Neural cell (in vitro differentiated cells): ENCODE results near the gene ZNF385D. TPM values are rescaled to one million over a fixed set of nuclear protein-coding genes. Genes with fewer than 3 reads are reported as not detected.
"Not testable (repeated sequence)": the region's sequence is repeated elsewhere in the genome, so short reads cannot be mapped to it uniquely, and the experiment has no call there.

Experiments used
- H2AFZ ChIP-seq: fragments of 200-600, 300-800 bp; sonication (generic), shearing (Covaris generic); 2 replicates; pipeline ENCODE4 v1.6.0; 2014; ENCODE audit warnings: low read depth, mild to moderate bottlenecking, antibody characterized with exemption, low read length, moderate library complexity
- H3F3A ChIP-seq: fragments of 200-600 bp; shearing (Covaris generic); 2 replicates; pipeline ENCODE4 v1.6.1; 2016; ENCODE audit warnings: mild to moderate bottlenecking, moderate library complexity, mixed read lengths, antibody characterized with exemption, low read length; ENCODE audit not compliant: insufficient read depth, poor library complexity, severe bottlenecking
- H3K27ac ChIP-seq: fragments of 200-600, 300-800 bp; sonication (generic), shearing (Covaris generic); 2 replicates; pipeline ENCODE4 v1.5.1; 2014; ENCODE audit warnings: mild to moderate bottlenecking, low read length, moderate library complexity
- H3K27me3 ChIP-seq: fragments of 300-800, 200-600 bp; sonication (generic), shearing (Covaris generic); 2 replicates; pipeline ENCODE4 v1.6.0; 2014; ENCODE audit warnings: mild to moderate bottlenecking, low read depth, low read length, moderate library complexity; ENCODE audit not compliant: insufficient read depth
- H3K36me3 ChIP-seq: fragments of 300-800, 200-600 bp; sonication (generic), shearing (Covaris generic); 2 replicates; pipeline ENCODE4 v1.5.1; 2014; ENCODE audit warnings: mild to moderate bottlenecking, antibody characterized with exemption, low read length, moderate library complexity; ENCODE audit not compliant: insufficient read depth
- H3K4me2 ChIP-seq: fragments of 300-800, 200-600 bp; sonication (generic), shearing (Covaris generic); 2 replicates; pipeline ENCODE4 v1.6.0; 2014; ENCODE audit warnings: mild to moderate bottlenecking, low read length
- H3K4me3 ChIP-seq: fragments of 300-800, 200-600 bp; sonication (generic), shearing (Covaris generic); 2 replicates; pipeline ENCODE4 v1.5.1; 2014; ENCODE audit warnings: mild to moderate bottlenecking, low read length, moderate library complexity
- H3K79me2 ChIP-seq: fragments of 200-600 bp; shearing (Covaris generic); replicated peaks from 2 replicates; pipeline ENCODE4 v1.6.0; 2014; ENCODE audit warnings: mild to moderate bottlenecking, low read length, moderate library complexity; ENCODE audit not compliant: insufficient read depth
- H3K9ac ChIP-seq: fragments of 300-800, 200-600 bp; sonication (generic), shearing (Covaris generic); 2 replicates; pipeline ENCODE4 v1.6.1; 2016; ENCODE audit warnings: mild to moderate bottlenecking, low read length, mixed read lengths
- H3K9me2 ChIP-seq: fragments of 200-600 bp; shearing (Covaris generic); 2 replicates; pipeline ENCODE4 v1.6.1; 2016; ENCODE audit warnings: mild to moderate bottlenecking, low read length, mixed read lengths; ENCODE audit not compliant: insufficient read depth
- H3K9me3 ChIP-seq: fragments of 200-600, 300-800 bp; sonication (generic), shearing (Covaris generic); 2 replicates; pipeline ENCODE4 v1.6.1; 2016; ENCODE audit warnings: mild to moderate bottlenecking, mixed run types, low read length, moderate library complexity, mixed read lengths
- H4K20me1 ChIP-seq: fragments of 200-600 bp; shearing (Covaris generic); 2 replicates; pipeline ENCODE4 v1.6.1; 2016; ENCODE audit warnings: mild to moderate bottlenecking, mixed run types; ENCODE audit not compliant: insufficient read depth
- CTCF ChIP-seq: fragments of 450-650 bp; IDR thresholded peaks from 2 replicates; pipeline ENCODE4 v1.5.1; 2014; ENCODE audit warnings: antibody characterized with exemption, mild to moderate bottlenecking, moderate library complexity; ENCODE audit not compliant: poor library complexity, severe bottlenecking
- EP300 ChIP-seq: fragments of 450-650 bp; conservative IDR thresholded peaks from 2 replicates; pipeline ENCODE4 v1.6.1; 2014; ENCODE audit warnings: antibody characterized with exemption, mild to moderate bottlenecking, moderate library complexity; ENCODE audit not compliant: poor library complexity, severe bottlenecking
- EZH2 ChIP-seq: fragments of 200-600, 300-800 bp; shearing (Covaris generic), sonication (generic); IDR thresholded peaks from 2 replicates; pipeline ENCODE4 v1.6.1; 2014; ENCODE audit warnings: antibody characterized with exemption, low read length, borderline replicate concordance, mild to moderate bottlenecking; ENCODE audit not compliant: insufficient read depth, poor library complexity, severe bottlenecking
- MXI1 ChIP-seq: fragments of 450-650 bp; conservative IDR thresholded peaks from 2 replicates; pipeline ENCODE4 v1.6.1; 2014; ENCODE audit warnings: antibody characterized with exemption, mild to moderate bottlenecking; ENCODE audit not compliant: poor library complexity, severe bottlenecking
- POLR2AphosphoS5 ChIP-seq: IDR thresholded peaks from 2 replicates; pipeline ENCODE4 v1.6.1; 2012
- RAD21 ChIP-seq: fragments of 450-650 bp; conservative IDR thresholded peaks from 2 replicates; pipeline ENCODE4 v1.6.1; 2014; ENCODE audit warnings: antibody characterized with exemption, mild to moderate bottlenecking, moderate library complexity
- REST ChIP-seq: IDR thresholded peaks from 2 replicates; pipeline ENCODE4 v1.6.1; 2012; ENCODE audit warnings: borderline replicate concordance
- SMC3 ChIP-seq: fragments of 450-650 bp; conservative IDR thresholded peaks from 2 replicates; pipeline ENCODE4 v1.6.1; 2014; ENCODE audit warnings: antibody characterized with exemption, mild to moderate bottlenecking, moderate library complexity; ENCODE audit not compliant: poor library complexity
- TAF1 ChIP-seq: IDR thresholded peaks from 2 replicates; pipeline ENCODE4 v1.6.1; 2012; ENCODE audit warnings: low read depth
- polyA plus RNA-seq: library from polyadenylated mRNA; depleted of rRNA; stranded (reverse); fragments of >200 nt; gene quantifications from 2 replicates; pipeline ENCODE4 v1.2.3, GENCODE V29; 2014

The ZNF385D gene
- polyA plus RNA-seq, 1 donor from 2014 or later = 3.4 TPM

DNA sequence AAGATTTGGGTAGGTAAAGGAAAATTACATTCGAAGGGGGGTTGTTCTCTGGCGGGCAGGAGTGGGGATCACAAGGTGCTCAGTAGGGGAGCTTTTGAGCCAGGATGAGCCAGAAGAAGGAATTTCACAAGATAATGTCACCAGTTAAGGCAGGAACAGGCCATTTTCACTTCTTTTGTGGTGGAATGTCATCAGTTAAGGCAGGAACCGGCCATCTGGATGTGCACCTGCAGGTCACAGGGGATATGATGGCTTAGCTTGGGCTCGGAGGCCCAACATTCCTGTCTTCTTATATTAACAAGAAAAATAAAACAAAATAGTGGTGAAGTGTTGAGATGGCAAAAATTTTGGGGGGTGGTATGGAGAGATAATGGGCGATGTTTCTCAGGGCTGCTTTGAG lies 373.0 kb downstream of the ZNF385D start:
- H3K4me2 ChIP-seq, H3K9ac ChIP-seq, H3F3A ChIP-seq, H3K27ac ChIP-seq, H3K9me3 ChIP-seq, H3K36me3 ChIP-seq, H3K27me3 ChIP-seq, H3K9me2 ChIP-seq, H3K79me2 ChIP-seq, H4K20me1 ChIP-seq, H2AFZ ChIP-seq, H3K4me3 ChIP-seq: not testable (repeated sequence)

GRCh38 chr3:21377071-21377769 lies 373.8 kb downstream of the ZNF385D start:
- no peak for TF ChIP-seq SMC3
- no peak for TF ChIP-seq EP300
- TF ChIP-seq CTCF = no peak
- TF ChIP-seq MXI1 = no peak
- no peak for TF ChIP-seq POLR2AphosphoS5
- TF ChIP-seq EZH2 = no peak
- no peak overlapping the region for H3K4me2 ChIP-seq
- H2AFZ ChIP-seq = no peak overlapping the region
- no peaks in the 10 kb centered on the region for H3F3A ChIP-seq
- H3K9me3 ChIP-seq = no peaks in the 10 kb centered on the region
- no peak overlapping the region for H3K4me3 ChIP-seq
- H3K9me2 ChIP-seq = no peaks in the 10 kb centered on the region
- no peaks in the 10 kb centered on the region for H3K79me2 ChIP-seq
- no peak overlapping the region for H3K27ac ChIP-seq
- no peaks in the 10 kb centered on the region for H4K20me1 ChIP-seq
- no peak overlapping the region for H3K9ac ChIP-seq
- no peaks in the 10 kb centered on the region for H3K27me3 ChIP-seq
- no peaks in the 10 kb centered on the region for H3K36me3 ChIP-seq

DNA sequence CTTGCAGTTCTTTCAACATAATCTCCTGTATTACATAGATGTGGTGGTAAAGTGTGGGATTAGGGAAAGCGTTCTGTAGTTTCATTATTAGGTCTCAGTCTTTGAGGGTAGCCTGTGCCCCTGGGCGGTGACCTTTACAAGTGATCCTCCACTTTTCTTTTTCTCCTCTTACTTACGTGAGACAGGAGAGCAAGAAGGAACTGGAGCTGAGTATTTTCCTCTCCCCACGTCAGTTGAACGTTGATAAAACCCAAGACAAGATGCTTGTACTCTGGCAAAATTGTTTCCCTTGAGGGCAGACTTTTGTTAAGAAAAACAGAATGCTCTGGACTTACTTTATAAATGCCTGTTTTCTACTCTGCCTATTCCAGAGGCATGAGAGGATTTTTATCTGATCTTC lies 378.7 kb downstream of the ZNF385D start:
- Histone ChIP-seq H3K4me3 (no peak overlapping the region), H3K9me3 (no peaks in the 10 kb centered on the region), H3K27me3 (no peaks in the 10 kb centered on the region), H3K9ac (no peak overlapping the region), H3F3A (no peaks in the 10 kb centered on the region), H2AFZ (no peak overlapping the region), H4K20me1 (no peaks in the 10 kb centered on the region), H3K4me2 (no peak overlapping the region), H3K79me2 (no peaks in the 10 kb centered on the region), H3K36me3 (no peaks in the 10 kb centered on the region), H3K27ac (no peak overlapping the region), H3K9me2 (no peaks in the 10 kb centered on the region)
- TF ChIP-seq TAF1 (no peak), EZH2 (no peak), CTCF (no peak), EP300 (no peak), SMC3 (no peak), MXI1 (no peak), POLR2AphosphoS5 (no peak), REST (no peak), RAD21 (no peak)
